Measurements from ENCODE around the gene PHYHD1.

The PHYHD1 gene

DNA sequence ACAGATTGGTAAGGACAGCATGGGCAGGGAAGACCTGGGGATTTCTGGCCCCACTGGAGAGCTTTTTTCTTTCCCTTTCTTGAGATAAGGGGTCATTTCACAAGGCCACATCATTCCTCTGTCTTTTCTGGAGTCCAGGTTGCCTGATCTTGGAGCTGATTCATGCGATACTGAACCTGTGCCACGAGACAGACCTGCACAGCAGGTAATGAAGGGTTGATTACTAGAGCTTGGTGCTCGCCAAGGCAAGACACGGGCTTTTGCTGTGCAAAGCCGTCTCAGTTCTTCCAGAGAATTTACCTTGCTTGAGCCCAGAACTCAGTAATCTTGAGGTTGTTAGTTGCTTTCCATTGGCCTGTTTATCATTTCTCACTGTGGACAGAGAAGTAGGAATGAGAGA lies 65.9 kb downstream of the PHYHD1 start:
- DNase-seq: no peak

DNA sequence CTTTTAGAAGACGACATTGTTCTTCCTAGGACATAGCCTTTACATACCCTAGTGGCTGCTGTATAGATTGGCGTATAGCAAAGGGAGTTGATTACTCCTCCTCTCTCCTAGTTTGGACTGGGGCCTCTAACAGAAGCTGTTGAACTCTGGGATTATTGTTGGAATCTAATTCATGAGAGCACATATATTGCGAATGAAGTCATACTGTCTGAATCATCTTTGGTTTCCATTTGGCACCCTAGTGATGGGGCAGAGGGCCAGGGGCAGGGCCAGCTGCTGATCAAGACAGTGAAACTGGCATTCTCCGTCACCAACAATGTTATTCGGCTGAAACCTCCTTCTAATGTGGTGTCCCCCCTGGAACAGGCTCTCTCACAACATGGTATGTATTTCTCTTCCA lies 67.0 kb downstream of the PHYHD1 start:
- DNase-seq: no peak

Measured in SHP77 (cell line).